ENCODE data around the gene PTPRK.

The PTPRK gene

DNA sequence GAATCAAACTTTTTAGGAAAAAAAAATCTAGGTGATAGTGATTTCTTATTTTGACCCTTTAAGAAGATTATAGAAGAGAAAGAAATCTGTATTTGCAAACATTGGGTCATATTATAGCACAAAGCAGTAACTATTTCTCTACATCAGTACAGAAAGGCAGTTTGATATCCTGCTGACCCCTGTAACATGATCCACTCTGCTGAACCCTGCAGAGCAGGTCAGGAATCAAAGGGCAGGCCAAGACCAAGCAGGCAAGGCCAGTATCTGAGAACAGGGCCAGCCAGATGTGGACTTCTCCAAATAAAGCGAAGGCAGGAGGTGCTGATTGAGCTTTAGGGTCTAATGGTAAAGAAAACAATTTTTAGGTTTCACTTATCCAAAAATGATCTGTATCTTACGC is 239.4 kb downstream of the PTPRK start:
- no peak for DNase-seq (ENCODE audit: low spot score)

DNA sequence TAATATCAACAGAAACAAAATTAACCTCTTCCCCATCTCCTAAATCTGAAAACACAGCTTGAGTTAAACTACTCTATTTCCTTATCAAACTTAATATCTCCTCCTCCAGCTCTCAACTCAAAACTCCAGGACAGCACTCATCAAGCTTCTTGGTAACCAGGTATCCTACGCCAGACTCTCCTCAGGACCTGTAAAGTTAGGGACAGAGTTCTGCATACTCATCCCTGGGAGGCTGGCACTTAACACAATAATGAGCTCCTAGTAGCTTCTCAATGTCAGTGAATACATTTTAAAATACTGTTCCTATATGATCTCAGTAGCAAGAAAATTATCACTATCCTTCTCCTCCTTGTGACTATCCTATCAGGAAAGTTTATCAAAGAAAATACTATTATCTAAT is 240.3 kb downstream of the PTPRK start:
- DNase-seq (ENCODE audit: low spot score), result no peak

DNA sequence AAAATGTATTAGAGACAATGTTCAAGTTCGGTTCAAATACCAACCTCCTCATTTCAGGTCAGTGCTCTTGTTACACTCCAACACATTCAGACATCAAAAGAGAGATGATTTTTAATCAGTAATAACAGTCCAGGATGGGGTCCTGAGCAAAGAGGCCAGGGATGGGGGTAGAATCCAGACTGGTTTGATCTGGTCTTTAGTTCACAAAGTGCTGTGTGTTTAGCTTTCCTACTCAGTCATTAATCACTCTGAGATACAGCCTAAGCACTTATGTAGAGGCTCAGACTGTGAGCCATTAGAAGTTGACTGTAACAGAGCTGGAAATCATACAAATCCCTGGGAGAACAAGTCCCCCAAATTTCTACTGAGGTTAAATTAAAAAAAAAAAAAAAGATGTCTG is 241.6 kb downstream of the PTPRK start:
- no peak for DNase-seq (ENCODE audit: low spot score)

- DNase-seq (ENCODE audit: low spot score), result no peak
Observed at GRCh38 chr6:128277379-128277778, 243.0 kb downstream of the PTPRK start.

- DNase-seq (ENCODE audit: low spot score), result no peak
Observed at GRCh38 chr6:128276311-128276710, 244.1 kb downstream of the PTPRK start.

- no peak for DNase-seq (ENCODE audit: low spot score)
Observed at GRCh38 chr6:128275681-128276080, 244.7 kb downstream of the PTPRK start.

DNA sequence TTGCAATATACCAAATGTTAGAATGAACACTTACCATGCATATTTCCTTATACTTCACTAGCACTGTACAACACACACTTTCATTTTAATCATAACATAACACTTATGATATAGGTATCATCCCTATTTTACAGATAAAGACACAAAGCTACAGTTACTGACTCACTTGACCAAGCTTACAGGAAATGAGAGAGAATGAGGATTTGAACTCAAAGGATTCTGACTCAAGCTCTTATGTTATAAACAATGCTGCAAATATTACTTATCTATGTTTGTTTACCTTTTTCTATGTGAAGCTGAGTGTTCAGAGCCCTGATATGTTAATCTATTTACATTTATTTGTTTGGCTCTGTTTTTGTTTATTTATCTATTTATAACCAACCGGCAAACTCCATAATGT is 245.4 kb downstream of the PTPRK start:
- peak; percentile 58 for DNase-seq (ENCODE audit: low spot score)

DNA sequence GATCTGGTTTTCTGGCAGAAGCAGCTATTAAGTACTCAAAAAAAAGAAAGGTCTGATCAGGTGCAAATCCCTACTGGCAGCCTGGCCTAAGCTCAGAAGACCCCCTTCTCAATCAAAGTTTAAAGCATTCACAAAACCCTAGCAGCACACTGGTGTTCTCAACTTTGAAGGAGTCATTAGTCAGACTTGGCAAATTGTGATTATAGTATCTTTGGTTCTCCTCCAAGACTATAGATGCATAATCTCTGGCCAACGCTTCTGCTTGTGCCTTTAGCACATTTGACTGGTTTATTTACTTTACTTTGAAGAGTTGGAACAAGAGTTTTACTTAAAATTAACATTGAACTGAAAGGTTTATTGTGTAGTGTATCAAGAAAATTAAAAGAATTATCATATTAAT is 248.9 kb downstream of the PTPRK start:
- DNase-seq (ENCODE audit: low spot score), result no peak

DNA sequence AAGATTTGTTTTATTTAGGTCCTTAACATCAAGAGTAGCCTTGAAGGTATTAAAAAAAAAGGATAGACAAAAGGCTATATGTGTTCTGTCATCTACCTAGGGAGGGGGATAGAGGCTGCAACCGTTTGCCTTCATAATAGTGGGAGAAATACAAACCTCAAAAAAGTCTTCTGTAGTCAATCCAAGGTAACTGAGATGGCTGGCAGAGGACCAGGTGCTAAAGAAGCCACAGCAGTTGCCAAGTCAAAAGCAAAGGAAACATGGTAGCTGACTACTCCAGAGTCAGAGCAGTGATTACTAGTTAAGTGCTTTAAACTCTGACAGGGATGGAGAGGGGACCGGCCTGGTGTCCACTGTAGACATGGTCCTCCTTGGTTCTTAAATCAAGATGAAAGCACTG is 249.4 kb downstream of the PTPRK start:
- no peak for DNase-seq (ENCODE audit: low spot score)

GRCh38 chr6:128266946-128267345 is 253.5 kb downstream of the PTPRK start:
- DNase-seq (ENCODE audit: low spot score), result no peak

DNA sequence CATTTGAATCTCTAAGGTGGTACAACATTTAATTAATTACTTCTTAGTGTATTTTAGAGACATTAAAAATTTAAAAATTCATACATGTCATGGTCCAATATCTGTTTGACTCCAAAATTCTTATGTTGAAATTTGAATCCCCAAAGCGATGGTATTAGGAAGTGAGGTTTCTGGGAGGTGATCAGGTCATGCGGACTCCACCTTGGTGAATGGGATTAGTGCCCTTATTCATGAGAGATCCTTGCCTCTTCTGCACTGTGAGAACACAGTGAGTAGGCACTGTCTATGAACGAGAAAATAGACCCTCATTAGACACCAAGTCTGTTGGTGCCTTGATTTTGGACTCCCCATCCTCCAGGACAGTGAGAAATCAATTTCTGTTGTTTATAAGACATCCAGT is 254.7 kb downstream of the PTPRK start:
- DNase-seq (ENCODE audit: low spot score), result no peak

- DNase-seq (ENCODE audit: low spot score), result no peak
Observed at GRCh38 chr6:128259730-128260685, 260.4 kb downstream of the PTPRK start.

DNA sequence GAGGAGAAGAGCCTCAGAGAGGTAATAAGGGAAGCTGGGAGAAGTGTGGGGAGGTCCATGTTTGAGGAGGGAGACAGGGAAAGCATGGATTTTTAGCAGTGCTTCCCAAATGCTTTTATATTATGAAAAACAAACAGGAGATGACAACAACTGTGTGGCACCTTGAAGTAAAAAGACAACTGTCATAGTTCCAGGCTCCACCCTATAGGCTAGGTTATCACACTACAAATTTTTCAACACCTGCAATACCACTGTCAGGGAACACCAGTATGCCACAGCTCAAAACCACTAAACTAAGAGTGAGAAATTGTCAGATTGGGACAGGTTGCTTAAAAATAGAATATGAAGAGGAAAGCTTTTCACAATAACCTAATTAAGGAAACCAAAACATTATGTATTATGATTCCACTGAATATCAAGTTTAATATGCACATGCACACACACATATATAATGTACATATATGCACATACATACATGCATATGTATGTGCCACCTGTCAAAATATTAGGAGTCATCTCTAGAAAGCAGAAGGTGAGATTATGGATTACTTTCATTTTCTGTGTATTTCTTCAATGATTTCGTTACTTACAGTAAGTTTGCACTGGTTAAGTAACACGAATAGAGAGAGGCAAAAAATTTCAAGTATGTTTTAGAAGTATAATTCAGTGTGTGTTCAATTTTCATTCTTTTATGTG is 261.2 kb downstream of the PTPRK start:
- no peak for DNase-seq (ENCODE audit: low spot score)

- DNase-seq (ENCODE audit: low spot score), result no peak
Observed at GRCh38 chr6:128256095-128256494, 264.3 kb downstream of the PTPRK start.

- DNase-seq (ENCODE audit: low spot score), result no peak
Observed at GRCh38 chr6:128252341-128253176, 267.8 kb downstream of the PTPRK start.

- DNase-seq (ENCODE audit: low spot score), result no peak
Observed at GRCh38 chr6:128251445-128252340, 268.7 kb downstream of the PTPRK start.

- DNase-seq (ENCODE audit: low spot score), result no peak
Observed at GRCh38 chr6:128250370-128251070, 269.9 kb downstream of the PTPRK start.

DNA sequence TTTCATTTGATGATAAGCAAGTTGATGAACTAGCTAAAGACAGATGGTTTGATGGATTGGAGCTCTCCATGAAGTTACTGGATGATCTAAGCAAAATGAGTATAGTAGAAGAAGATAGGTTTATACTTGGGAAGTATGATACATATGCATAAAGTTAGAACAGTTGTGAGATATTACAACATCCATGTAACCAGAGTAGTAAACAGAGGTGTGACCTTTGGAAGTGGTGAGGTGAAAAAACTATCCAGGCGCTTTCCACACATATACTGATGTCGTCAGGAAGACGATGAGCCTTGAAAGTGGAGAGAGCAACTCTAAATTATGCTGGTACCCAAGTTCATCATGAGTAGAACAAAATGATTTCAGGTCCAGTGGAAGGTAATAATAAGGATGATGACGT is 271.0 kb downstream of the PTPRK start:
- no peak for DNase-seq (ENCODE audit: low spot score)

DNA sequence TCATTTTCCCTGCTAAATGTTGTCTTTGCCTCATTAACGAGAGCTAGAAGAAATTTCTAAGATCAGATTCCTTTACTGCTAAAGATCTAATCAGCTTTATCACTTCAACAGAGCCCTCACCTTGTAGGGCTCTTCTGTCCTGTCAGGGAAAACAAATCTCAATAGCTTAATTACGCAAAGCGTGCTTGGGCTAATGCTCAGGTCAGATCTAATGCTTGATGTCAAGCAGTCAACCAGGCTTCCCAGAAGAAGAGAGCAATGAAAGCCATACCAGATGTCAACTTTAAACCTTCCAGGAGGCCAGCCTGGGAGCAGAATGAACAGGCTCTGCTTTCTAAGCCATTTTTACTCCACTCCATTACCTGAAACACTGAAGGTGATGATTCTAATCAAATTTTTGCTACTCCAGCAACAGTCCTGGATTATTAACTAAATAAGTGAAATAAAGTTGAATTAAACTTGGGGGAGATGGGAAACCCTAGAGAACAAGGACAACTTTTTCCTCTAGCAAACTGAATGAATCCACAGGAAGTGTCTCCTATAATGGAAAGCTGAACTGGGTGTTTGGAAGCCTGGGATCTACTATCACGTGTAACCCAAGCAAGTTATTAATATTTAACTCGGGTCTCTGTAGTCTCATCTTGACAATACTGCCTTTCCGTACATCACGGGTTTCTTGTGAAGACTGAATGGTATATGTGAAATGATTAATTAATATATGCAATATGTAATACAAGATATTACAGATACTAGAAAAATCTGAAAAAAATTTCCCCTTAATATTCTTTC is 273.7 kb downstream of the PTPRK start:
- DNase-seq (ENCODE audit: low spot score), result no peak

All from kidney capillary endothelial cell (primary cell).